GM12878 (cell line): Measurements from ENCODE around the gene ZFP91. TPM values are rescaled to one million over a fixed set of nuclear protein-coding genes. Genes with fewer than 3 reads are reported as not detected.

Experiments
- ATAC-seq: fragments of 200-7000 bp; cut with Tn5 transposase; 3 replicates; pipeline ENCODE4 v1.9.1; 2020; ENCODE audit warnings: mild to moderate bottlenecking, moderate library complexity
- BruUV-seq: library from RNA; stranded (reverse); fragments of 400-500 nt; replicated peaks from 2 replicates; lab custom pipeline; 2021; lab: Mats Ljungman, UMichigan
- CTCF ChIA-PET: fragments of 300-600 bp; sonication (Branson Sonifier 250); formaldehyde crosslinking; extraction: SDS; loops from one replicate; lab custom pipeline; 2021; ENCODE audit warnings: inconsistent platforms; lab: Yijun Ruan, JAX
- POLR2A ChIA-PET: fragments of 350-600 bp; formaldehyde crosslinking; extraction: SDS; loops from one replicate; lab custom pipeline; 2021; ENCODE audit warnings: inconsistent platforms; lab: Charles Lee
- RAD21 ChIA-PET: fragments of 300-600 bp; sonication (Branson Sonifier 250); formaldehyde crosslinking; loops from one replicate; lab custom pipeline; 2023; ENCODE audit warnings: antibody characterized with exemption; ENCODE audit not compliant: unreplicated experiment; lab: Charles Lee
- SMC1A ChIA-PET: fragments of 300-600 bp; sonication (Branson Sonifier 250); formaldehyde crosslinking; loops from one replicate; lab custom pipeline; 2023; ENCODE audit not compliant: unreplicated experiment, uncharacterized antibody; lab: Charles Lee
- DNase-seq: peaks from one replicate; pipeline ENCODE4 v3.0.0-alpha.2; 2011; ENCODE audit warnings: low read depth, low spot score
- FAIRE-seq: peaks from 3 replicates; lab custom pipeline; 2011; peaks lifted over from hg19 to GRCh38; lab: Jason Lieb, UNC
- H2AFZ ChIP-seq: 2 replicates; pipeline ENCODE4 v1.6.0; 2011; ENCODE audit warnings: low read depth, low read length, control low read depth; ENCODE audit not compliant: control insufficient read depth
- H3K27ac ChIP-seq: 2 replicates; pipeline ENCODE4 v1.5.1; 2011; ENCODE audit warnings: control low read depth; ENCODE audit not compliant: control insufficient read depth, insufficient read depth
- H3K27me3 ChIP-seq, 2 experiments: replicated peaks in 1 of 2; 2 replicates each; pipeline versions ENCODE4 v1.6.0 to v1.6.1; 2011; ENCODE audit warnings: low read length in 1 of 2; ENCODE audit not compliant: control insufficient read depth in 2 of 2, insufficient read depth in 2 of 2
- H3K36me3 ChIP-seq, 2 experiments: 2 replicates each; pipeline ENCODE4 v1.5.1; 2011; ENCODE audit warnings: low read length in 1 of 2; ENCODE audit not compliant: control insufficient read depth in 2 of 2, insufficient read depth in 2 of 2
- H3K4me1 ChIP-seq: 2 replicates; pipeline ENCODE4 v1.6.1; 2011; ENCODE audit warnings: mild to moderate bottlenecking, low read length, moderate library complexity, mixed read lengths; ENCODE audit not compliant: control insufficient read depth, insufficient read depth
- H3K4me2 ChIP-seq: 2 replicates; pipeline ENCODE4 v1.6.0; 2011; ENCODE audit warnings: control low read depth; ENCODE audit not compliant: control insufficient read depth, insufficient read depth
- H3K4me3 ChIP-seq: fragments of 200-600 bp; sonication (generic); 2 replicates; pipeline ENCODE4 v1.5.1; 2016
- H3K79me2 ChIP-seq: 2 replicates; pipeline ENCODE4 v1.6.0; 2011; ENCODE audit warnings: low read length; ENCODE audit not compliant: control insufficient read depth, insufficient read depth
- H3K9ac ChIP-seq: 2 replicates; pipeline ENCODE4 v1.8.0; 2011; ENCODE audit warnings: low read length, control low read depth, mixed read lengths; ENCODE audit not compliant: control insufficient read depth, insufficient read depth
- H3K9me3 ChIP-seq: replicated peaks from 3 replicates; pipeline ENCODE4 v1.5.1; 2011; ENCODE audit warnings: mild to moderate bottlenecking, low read length; ENCODE audit not compliant: control insufficient read depth, insufficient read depth
- H4K20me1 ChIP-seq: 2 replicates; pipeline ENCODE4 v1.6.0; 2011; ENCODE audit not compliant: control insufficient read depth, insufficient read depth
- ASH2L ChIP-seq: fragments of 300-600, 200-600 bp; sonication (generic); IDR thresholded peaks from 2 replicates; pipeline ENCODE4 v1.6.1; 2017; ENCODE audit warnings: low read depth, mild to moderate bottlenecking, borderline replicate concordance
- BCL11A ChIP-seq: IDR thresholded peaks from 2 replicates; pipeline ENCODE4 v1.6.1; 2011; ENCODE audit warnings: low read depth, low read length
- JUNB ChIP-seq: IDR thresholded peaks from 2 replicates; pipeline ENCODE4 v1.6.1; 2016; ENCODE audit warnings: antibody characterized with exemption, mild to moderate bottlenecking
- KLF5 ChIP-seq: fragments of 450-650 bp; IDR thresholded peaks from 2 replicates; pipeline ENCODE4 v1.6.1; 2014; ENCODE audit warnings: mild to moderate bottlenecking; ENCODE audit not compliant: partially characterized antibody
- NRF1 ChIP-seq: conservative IDR thresholded peaks from 2 replicates; pipeline ENCODE4 v1.6.1; 2011; ENCODE audit warnings: mild to moderate bottlenecking, low read depth, low read length, improper control_type of control experiment
- PKNOX1 ChIP-seq: fragments of 450-650 bp; IDR thresholded peaks from 2 replicates; pipeline ENCODE4 v1.6.1; 2016; ENCODE audit warnings: mild to moderate bottlenecking
- SKIL ChIP-seq: fragments of 450-650 bp; IDR thresholded peaks from 2 replicates; pipeline ENCODE4 v1.6.1; 2017; ENCODE audit warnings: mild to moderate bottlenecking, low read depth, inconsistent platforms; ENCODE audit not compliant: poor library complexity, severe bottlenecking
- SUPT20H ChIP-seq: IDR thresholded peaks from 2 replicates; pipeline ENCODE4 v1.6.1; 2011; ENCODE audit warnings: low read depth, mild to moderate bottlenecking, low read length, moderate library complexity, borderline replicate concordance; ENCODE audit not compliant: control insufficient read depth
- ZBTB11 ChIP-seq: fragments of 450-650 bp; formaldehyde crosslinking; IDR thresholded peaks from 2 replicates; pipeline ENCODE4 v1.5.0; 2022; ENCODE audit warnings: mild to moderate bottlenecking, missing genetic modification characterization
- ZNF207 ChIP-seq: fragments of 450-650 bp; IDR thresholded peaks from 2 replicates; pipeline ENCODE4 v1.6.1; 2014; ENCODE audit warnings: antibody characterized with exemption, mild to moderate bottlenecking, borderline replicate concordance
- WGBS: methylation state at CpG from one replicate; pipeline ENCODE4 v1.1.6; 2016; ENCODE audit warnings: low lambda C conversion rate; ENCODE audit not compliant: insufficient replicate concordance, insufficient coverage; ENCODE audit errors: missing lambda C conversion rate; 5-methylcytosine and 5-hydroxymethylcytosine counted together
- in situ Hi-C: fragments of 300-500 bp; cut with MboI; formaldehyde crosslinking; loops from 9 replicates; pipeline ENCODE4 v1.14.3; 2018; ENCODE audit warnings: mixed read lengths
- intact Hi-C: fragments of 100-400 bp; cut with micrococcal nuclease; formaldehyde crosslinking; loops from one replicate; pipeline ENCODE4 v1.14.2; 2022; ENCODE audit not compliant: unreplicated experiment
- polyA plus RNA-seq, 11 experiments: library from polyadenylated mRNA; depleted of rRNA in 4 of 11; unstranded in 6 of 11; stranded (reverse) in 5 of 11; fragments of >200 nt; fragmentation: Nextera tagmentation in 4 of 11; fragmentation: Illumina TruSeq in 1 of 11; extraction: Ambion mirVana in 4 of 11; extraction: Trizol in 1 of 11; gene quantifications; 1 replicate in 1 of 11; 2 replicates in 10 of 11; pipeline versions ENCODE4 v1.2.1 to v1.2.3, GENCODE V29; 2011 to 2016; ENCODE audit warnings: inconsistent platforms in 2 of 11, missing spikeins in 2 of 11, low read depth in 1 of 11
- total RNA-seq, 4 experiments: library from RNA; depleted of rRNA in 3 of 4; stranded (reverse); fragments of >200 nt in 3 of 4; fragmentation: Illumina TruSeq in 1 of 4; extraction: Trizol in 1 of 4; gene quantifications; 2 replicates each; pipeline versions ENCODE4 v1.2.1 to v1.2.3, GENCODE V29; 2013 to 2021
- TF ChIP-seq, protein P1 (sequence below): fragments of 450-650 bp; IDR thresholded peaks from 2 replicates; pipeline ENCODE4 v1.6.1; 2016; ENCODE audit warnings: mild to moderate bottlenecking, moderate library complexity, borderline replicate concordance

The ZFP91 gene
- total and polyA plus RNA-seq, 10 of the 15 experiments (the other 5 are each of a cell fraction or from before 2014, with no cell fraction given): 12.9 to 54.1 (median 31.7) TPM

- TF ChIP-seq, protein P1, sequence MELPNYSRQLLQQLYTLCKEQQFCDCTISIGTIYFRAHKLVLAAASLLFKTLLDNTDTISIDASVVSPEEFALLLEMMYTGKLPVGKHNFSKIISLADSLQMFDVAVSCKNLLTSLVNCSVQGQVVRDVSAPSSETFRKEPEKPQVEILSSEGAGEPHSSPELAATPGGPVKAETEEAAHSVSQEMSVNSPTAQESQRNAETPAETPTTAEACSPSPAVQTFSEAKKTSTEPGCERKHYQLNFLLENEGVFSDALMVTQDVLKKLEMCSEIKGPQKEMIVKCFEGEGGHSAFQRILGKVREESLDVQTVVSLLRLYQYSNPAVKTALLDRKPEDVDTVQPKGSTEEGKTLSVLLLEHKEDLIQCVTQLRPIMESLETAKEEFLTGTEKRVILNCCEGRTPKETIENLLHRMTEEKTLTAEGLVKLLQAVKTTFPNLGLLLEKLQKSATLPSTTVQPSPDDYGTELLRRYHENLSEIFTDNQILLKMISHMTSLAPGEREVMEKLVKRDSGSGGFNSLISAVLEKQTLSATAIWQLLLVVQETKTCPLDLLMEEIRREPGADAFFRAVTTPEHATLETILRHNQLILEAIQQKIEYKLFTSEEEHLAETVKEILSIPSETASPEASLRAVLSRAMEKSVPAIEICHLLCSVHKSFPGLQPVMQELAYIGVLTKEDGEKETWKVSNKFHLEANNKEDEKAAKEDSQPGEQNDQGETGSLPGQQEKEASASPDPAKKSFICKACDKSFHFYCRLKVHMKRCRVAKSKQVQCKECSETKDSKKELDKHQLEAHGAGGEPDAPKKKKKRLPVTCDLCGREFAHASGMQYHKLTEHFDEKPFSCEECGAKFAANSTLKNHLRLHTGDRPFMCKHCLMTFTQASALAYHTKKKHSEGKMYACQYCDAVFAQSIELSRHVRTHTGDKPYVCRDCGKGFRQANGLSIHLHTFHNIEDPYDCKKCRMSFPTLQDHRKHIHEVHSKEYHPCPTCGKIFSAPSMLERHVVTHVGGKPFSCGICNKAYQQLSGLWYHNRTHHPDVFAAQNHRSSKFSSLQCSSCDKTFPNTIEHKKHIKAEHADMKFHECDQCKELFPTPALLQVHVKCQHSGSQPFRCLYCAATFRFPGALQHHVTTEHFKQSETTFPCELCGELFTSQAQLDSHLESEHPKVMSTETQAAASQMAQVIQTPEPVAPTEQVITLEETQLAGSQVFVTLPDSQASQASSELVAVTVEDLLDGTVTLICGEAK: no peak
Measured at GRCh38 chr11:58636587-58636986, 57.7 kb downstream of the ZFP91 start (continued).

DNA sequence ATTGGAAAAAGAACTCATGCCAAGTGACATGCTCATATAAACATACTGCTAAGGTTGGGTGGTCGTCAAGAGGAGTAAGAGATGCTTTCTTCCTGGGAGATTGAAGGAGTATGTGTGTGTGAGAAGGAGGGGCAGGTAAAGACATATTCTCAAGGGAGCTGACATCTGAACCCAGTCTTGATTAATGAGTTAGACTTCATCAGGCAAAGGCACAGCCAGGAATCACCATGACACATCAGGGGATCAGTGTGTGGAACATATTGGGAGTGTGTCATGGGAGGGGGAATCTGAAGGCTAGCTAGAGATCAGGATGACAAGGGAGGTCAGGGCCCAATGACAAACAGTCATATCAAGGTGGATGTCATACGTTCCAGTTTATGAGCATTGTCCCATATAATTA, 58.5 kb downstream of the ZFP91 start:
- ChIA-PET POLR2A (no interaction called here), SMC1A (interaction anchor here (1.3 to 4.7 kb wide), 2 partner anchors 9 to 10 kb away, joined by 3 to 26 read pairs; no protein-coding TSS in a partner anchor), CTCF (interaction anchor here (0.8 to 2.3 kb wide), 6 partner anchors 9 to 113 kb away, joined by 3 to 6 read pairs (median 4); partner anchors contain the start of gene LPXN), RAD21 (interaction anchor here (0.7 kb wide), 2 partner anchors 143 to 159 kb away, joined by 3 read pairs; no protein-coding TSS in a partner anchor)
- DNase-seq: no peak
- no peak for ATAC-seq
- no peaks in the 10 kb centered on the region for H3K36me3 ChIP-seq
- H3K27ac ChIP-seq: no peak overlapping the region
- H4K20me1 ChIP-seq: no peaks in the 10 kb centered on the region
- H2AFZ ChIP-seq: no peak overlapping the region
- no peak for FAIRE-seq
- no peaks in the 10 kb centered on the region for H3K27me3 ChIP-seq
- no peaks in the 10 kb centered on the region for H3K9me3 ChIP-seq
- in situ Hi-C loops: no loop called here
- BruUV-seq: no TSS peak
- no peaks in the 10 kb centered on the region for H3K4me1 ChIP-seq
- no peak overlapping the region for H3K9ac ChIP-seq
- H3K79me2 ChIP-seq: no peaks in the 10 kb centered on the region
- H3K4me3 ChIP-seq: no peak overlapping the region
- intact Hi-C loops: no loop called here
- H3K4me2 ChIP-seq: no peak overlapping the region
- WGBS: 44% methylated on average over 2 of the region's 2 CpGs
- TF ChIP-seq BCL11A (no peak), KLF5 (no peak), SUPT20H (no peak), ZNF207 (no peak), NRF1 (no peak), ASH2L (no peak), SKIL (no peak), JUNB (no peak), ZBTB11 (CRISPR knock-in tag) (no peak), PKNOX1 (no peak)
